Uterus (tissue), 4 donors: ENCODE results near the gene IFT25. TPM values are rescaled to one million over a fixed set of nuclear protein-coding genes. Genes with fewer than 3 reads are reported as not detected.
"Not testable (repeated sequence)": the region's sequence is repeated elsewhere in the genome, so short reads cannot be mapped to it uniquely, and the experiment has no call there.

Source experiments
- DNase-seq, 2 donors: peaks; one replicate each; pipeline ENCODE4 v3.0.0-alpha.2; 2019 to 2020
- H3K27ac ChIP-seq, 2 donors: fragments of 200-600 bp; sonication (generic); 1 replicate in 1 of 2; 2 replicates in 1 of 2; pipeline ENCODE4 v1.5.1; 2016 to 2018
- H3K27me3 ChIP-seq, 2 donors: fragments of 200-600 bp; sonication (generic); one replicate each; pipeline ENCODE4 v1.5.1; 2018 to 2019; ENCODE audit warnings: control low read depth in 1 of 2
- H3K36me3 ChIP-seq, 2 donors: fragments of 200-600 bp; sonication (generic); one replicate each; pipeline ENCODE4 v1.5.1; 2019; ENCODE audit warnings: control low read depth in 1 of 2
- H3K4me1 ChIP-seq, 2 donors: fragments of 200-600 bp; sonication (generic); one replicate each; pipeline ENCODE4 v1.5.1; 2018 to 2019; ENCODE audit warnings: control low read depth in 1 of 2
- H3K4me3 ChIP-seq, 2 donors: fragments of 200-600 bp; sonication (generic); 1 replicate in 1 of 2; 2 replicates in 1 of 2; pipeline ENCODE4 v1.5.1; 2018 to 2019; ENCODE audit warnings: mild to moderate bottlenecking in 1 of 2
- H3K9me3 ChIP-seq, 2 donors: fragments of 200-600 bp; sonication (generic); one replicate each; pipeline ENCODE4 v1.5.1; 2019; ENCODE audit warnings: control low read depth in 1 of 2
- CTCF ChIP-seq, 4 experiments: fragments of 200-600 bp in 2 of 4; fragments of 450-650 bp in 2 of 4; sonication (generic) in 2 of 4; IDR thresholded peaks; one replicate each; pipeline ENCODE4 v1.5.1; 2016 to 2019; ENCODE audit warnings: antibody characterized with exemption in 4 of 4, mild to moderate bottlenecking in 2 of 4, moderate library complexity in 1 of 4
- POLR2A ChIP-seq, 2 donors: fragments of 450-650 bp; IDR thresholded peaks; one replicate each; pipeline ENCODE4 v1.6.1; 2016; ENCODE audit warnings: antibody characterized with exemption in 2 of 2, mild to moderate bottlenecking in 1 of 2, moderate library complexity in 1 of 2
- intact Hi-C: fragments of 100-400 bp; cut with DNase I; formaldehyde crosslinking; loops from one replicate; pipeline ENCODE4 v1.15.1; 2023; ENCODE audit warnings: low total_unique reads
- total RNA-seq, 4 donors: library from RNA; depleted of rRNA in 3 of 4; stranded (reverse); fragments of >200 nt in 3 of 4; gene quantifications; one replicate each; pipeline versions ENCODE4 v1.1.0 to v1.2.4, GENCODE V29; 2014 to 2023
- donor health status: DM: yes; HTN: yes; CAD: no.

IFT25 gene
- 10 to 100 TPM in 3 of 4 donors, 1 to 10 TPM in 1; 1.3 to 40.6 (median 28.7) TPM for total RNA-seq

- H3K4me3 ChIP-seq: peak within 1 kb of the TSS; percentile 86 to 98
- no peaks in the 10 kb centered on the region for H3K36me3 ChIP-seq
- intact Hi-C loops: no loop called here
- no peaks in the 10 kb centered on the region for H3K27me3 ChIP-seq
- DNase-seq: peak; percentile 98
- peaks cover 3 to 11% of the 10 kb centered on the region in 2 donors for H3K4me1 ChIP-seq
- H3K27ac ChIP-seq: peak within 1 kb of the TSS; percentile 92 to 93
- H3K9me3 ChIP-seq: no peaks in the 10 kb centered on the region
- TF ChIP-seq POLR2A (IDR thresholded peaks at IDR 0.05) (peak; percentile 80 to 82), CTCF (IDR thresholded peaks at IDR 0.05) (no peak)
Measured at GRCh38 chr1:53945433-53946251, at the start of gene IFT25. Gene IFT25, minus strand, starts transcription at chr1:53945699. Its CDS starts 5,617 bp downstream, at chr1:53940082.

GRCh38 chr1:53994516-53994915 lies 49.0 kb upstream of the IFT25 start:
- H3K4me3 ChIP-seq, H3K27ac ChIP-seq, H3K9me3 ChIP-seq, H3K4me1 ChIP-seq, DNase-seq, H3K27me3 ChIP-seq, intact Hi-C loops, H3K36me3 ChIP-seq: not testable (repeated sequence)

GRCh38 chr1:53992085-53992874 lies 46.8 kb upstream of the IFT25 start:
- Histone ChIP-seq H3K4me1 (no peaks in the 10 kb centered on the region), H3K4me3 (no peak overlapping the region), H3K36me3 (no peaks in the 10 kb centered on the region), H3K27ac (no peak overlapping the region), H3K27me3 (no peaks in the 10 kb centered on the region), H3K9me3 (no peaks in the 10 kb centered on the region)
- intact Hi-C loops: no loop called here
- TF ChIP-seq POLR2A (IDR thresholded peaks at IDR 0.05): no peak
- no peak for TF ChIP-seq CTCF (IDR thresholded peaks at IDR 0.05)
- DNase-seq: no peak

- no peak for DNase-seq
- H3K9me3 ChIP-seq: no peaks in the 10 kb centered on the region
- TF ChIP-seq CTCF (IDR thresholded peaks at IDR 0.05): no peak
- no peak for TF ChIP-seq POLR2A (IDR thresholded peaks at IDR 0.05)
- intact Hi-C loops: no loop called here
- H3K27ac ChIP-seq: no peak overlapping the region
- no peaks in the 10 kb centered on the region for H3K36me3 ChIP-seq
- no peaks in the 10 kb centered on the region for H3K4me1 ChIP-seq
- H3K27me3 ChIP-seq: no peaks in the 10 kb centered on the region
- no peak overlapping the region for H3K4me3 ChIP-seq
Measured at GRCh38 chr1:53987880-53988279, 42.4 kb upstream of the IFT25 start.

GRCh38 chr1:53986458-53986857 lies 41.0 kb upstream of the IFT25 start:
- DNase-seq: no peak
- TF ChIP-seq POLR2A (IDR thresholded peaks at IDR 0.05): no peak
- TF ChIP-seq CTCF (IDR thresholded peaks at IDR 0.05): no peak
- Histone ChIP-seq H3K27me3 (no peaks in the 10 kb centered on the region), H3K4me1 (no peaks in the 10 kb centered on the region), H3K27ac (no peak overlapping the region), H3K4me3 (no peak overlapping the region), H3K9me3 (no peaks in the 10 kb centered on the region), H3K36me3 (no peaks in the 10 kb centered on the region)
- intact Hi-C loops: no loop called here
